Endothelial cell of hepatic sinusoid (primary cell): ENCODE results near the gene GRID1.

ENCODE experiments used
- in situ Hi-C: cut with HindIII; loops from 2 replicates; pipeline ENCODE4 v1.10.0; 2017; ENCODE audit warnings: low sequenced_read_pairs

GRID1 gene

GRCh38 chr10:86316274-86316835 lies 50.2 kb downstream of the GRID1 start:
- in situ Hi-C loops, result no loop called here

GRCh38 chr10:86315549-86315942 lies 51.0 kb downstream of the GRID1 start:
- in situ Hi-C loops, result no loop called here

GRCh38 chr10:86314616-86315548 lies 51.7 kb downstream of the GRID1 start:
- in situ Hi-C loops, result no loop called here

GRCh38 chr10:86313621-86314041 lies 53.0 kb downstream of the GRID1 start:
- in situ Hi-C loops, result no loop called here

GRCh38 chr10:86312701-86313270 lies 53.8 kb downstream of the GRID1 start:
- in situ Hi-C loops, result no loop called here

- in situ Hi-C loops, result no loop called here
Measured at GRCh38 chr10:86311906-86312305, 54.7 kb downstream of the GRID1 start.

GRCh38 chr10:86311190-86311589 lies 55.4 kb downstream of the GRID1 start:
- in situ Hi-C loops, result no loop called here

GRCh38 chr10:86310702-86311101 lies 55.9 kb downstream of the GRID1 start:
- in situ Hi-C loops, result no loop called here

- in situ Hi-C loops, result no loop called here
Measured at GRCh38 chr10:86310291-86310690, 56.3 kb downstream of the GRID1 start.

- in situ Hi-C loops, result no loop called here
Measured at GRCh38 chr10:86308056-86308455, 58.5 kb downstream of the GRID1 start.

- in situ Hi-C loops, result no loop called here
Measured at GRCh38 chr10:86306628-86307278, 59.8 kb downstream of the GRID1 start.

GRCh38 chr10:86305521-86305920 lies 61.1 kb downstream of the GRID1 start:
- in situ Hi-C loops, result no loop called here

GRCh38 chr10:86304436-86304835 lies 62.2 kb downstream of the GRID1 start:
- in situ Hi-C loops, result no loop called here

GRCh38 chr10:86303626-86304025 lies 63.0 kb downstream of the GRID1 start:
- in situ Hi-C loops, result no loop called here

- in situ Hi-C loops, result no loop called here
Measured at GRCh38 chr10:86301971-86302370, 64.6 kb downstream of the GRID1 start.

- in situ Hi-C loops, result no loop called here
Measured at GRCh38 chr10:86300931-86301830, 65.4 kb downstream of the GRID1 start.

GRCh38 chr10:86300399-86300925 lies 66.1 kb downstream of the GRID1 start:
- in situ Hi-C loops, result no loop called here

- in situ Hi-C loops, result no loop called here
Measured at GRCh38 chr10:86299562-86299961, 67.0 kb downstream of the GRID1 start.

GRCh38 chr10:86298501-86299001 lies 68.0 kb downstream of the GRID1 start:
- in situ Hi-C loops, result no loop called here

- in situ Hi-C loops, result no loop called here
Measured at GRCh38 chr10:86295791-86296190, 70.8 kb downstream of the GRID1 start.
